GM18507 (cell line): Measurements from ENCODE around the gene DSCAM.

Experiments
- DNase-seq: peaks from one replicate; pipeline ENCODE4 v3.0.0; 2011; ENCODE audit warnings: low read depth; ENCODE audit not compliant: insufficient read length; ENCODE audit errors: extremely low spot score
- FAIRE-seq: peaks from 2 replicates; lab custom pipeline; 2011; peaks lifted over from hg19 to GRCh38; lab: Jason Lieb, UNC

The DSCAM gene

DNA sequence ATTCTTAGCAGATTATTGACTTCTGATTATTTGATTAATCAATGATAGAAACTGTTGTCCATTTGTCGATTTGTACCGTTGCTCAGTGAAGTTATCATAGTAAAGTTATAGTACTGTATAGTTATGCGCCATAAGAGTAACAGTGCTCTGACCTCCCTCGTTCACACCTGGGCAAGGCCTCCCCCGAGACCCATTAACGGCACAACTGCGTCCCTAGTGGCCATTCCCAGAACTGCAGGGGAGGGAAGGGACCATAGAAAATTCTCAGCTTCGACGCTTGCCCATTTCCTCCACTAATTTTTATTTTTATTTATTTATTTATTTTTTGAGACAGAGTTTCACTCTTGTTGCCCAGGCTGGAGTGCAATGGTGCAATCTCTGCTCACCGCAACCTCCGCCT is 334.4 kb downstream of the DSCAM start:
- FAIRE-seq (no peak), DNase-seq (no peak)

- FAIRE-seq (no peak), DNase-seq (no peak)
Observed at GRCh38 chr21:40507978-40508377, 339.0 kb downstream of the DSCAM start.

- no peak for DNase-seq
Observed at GRCh38 chr21:40505681-40506080, 341.3 kb downstream of the DSCAM start.

DNA sequence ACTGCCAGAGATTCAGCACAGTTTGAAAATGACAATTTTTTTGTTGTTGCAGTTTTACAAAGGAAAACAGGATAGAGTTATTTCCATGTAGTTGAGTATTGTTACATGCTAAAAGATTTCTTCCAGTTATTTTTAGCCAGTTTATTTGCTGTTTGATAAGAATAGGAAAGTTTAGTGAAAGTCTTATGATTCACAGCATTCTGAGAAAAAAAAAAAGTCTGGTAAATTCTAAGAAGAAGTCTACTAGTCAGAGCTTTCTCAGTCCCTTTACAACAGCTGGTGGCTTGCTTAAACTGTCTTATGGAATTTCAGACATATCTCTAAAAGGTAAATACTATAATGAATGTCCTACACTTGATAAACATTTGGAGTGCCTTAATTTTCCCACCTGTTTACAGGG is 341.7 kb downstream of the DSCAM start:
- no peak for FAIRE-seq

More at GRCh38 chr21:40505681-40506080, 341.3 kb downstream of the DSCAM start:
- FAIRE-seq, result no peak

DNA sequence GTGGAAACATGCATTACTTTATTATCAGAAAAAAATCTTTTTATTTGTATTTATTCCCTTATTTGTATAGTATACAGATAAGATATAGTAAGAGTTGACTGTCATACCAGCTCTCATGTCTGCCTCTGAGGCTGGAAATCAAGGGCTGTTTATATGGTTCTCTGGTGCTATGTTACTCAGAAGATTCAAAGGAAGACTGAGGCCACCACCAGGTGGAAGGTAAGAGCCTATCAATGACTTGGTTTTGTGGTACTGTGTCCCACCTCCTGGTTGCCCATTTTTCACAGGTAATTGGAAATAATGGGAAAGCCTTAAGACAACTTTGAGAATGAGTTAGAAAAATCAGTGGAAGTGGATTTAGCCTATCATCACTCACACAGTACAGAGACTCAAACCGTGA is 342.1 kb downstream of the DSCAM start:
- DNase-seq, result no peak
- no peak for FAIRE-seq

More for the DNA sequence above, 341.7 kb downstream of the DSCAM start:
- DNase-seq, result no peak

DNA sequence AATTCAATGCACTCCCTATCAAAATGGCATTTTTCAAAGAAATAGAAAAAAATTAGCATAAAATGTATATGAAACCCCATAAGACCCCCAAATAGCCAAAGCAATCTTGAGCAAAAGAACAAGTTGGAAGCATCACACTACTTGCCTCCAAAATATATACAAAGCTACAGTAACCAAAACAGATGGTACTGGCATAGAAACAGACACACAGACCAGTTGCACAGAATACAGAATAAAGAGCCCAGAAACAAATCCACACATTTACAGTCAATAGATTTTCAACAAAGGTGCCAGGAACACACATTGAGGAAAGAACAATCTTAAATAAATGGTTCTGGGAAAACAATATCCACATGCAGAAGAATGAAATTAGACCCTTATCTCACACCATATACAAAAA is 350.8 kb downstream of the DSCAM start:
- no peak for DNase-seq
- no peak for FAIRE-seq

DNA sequence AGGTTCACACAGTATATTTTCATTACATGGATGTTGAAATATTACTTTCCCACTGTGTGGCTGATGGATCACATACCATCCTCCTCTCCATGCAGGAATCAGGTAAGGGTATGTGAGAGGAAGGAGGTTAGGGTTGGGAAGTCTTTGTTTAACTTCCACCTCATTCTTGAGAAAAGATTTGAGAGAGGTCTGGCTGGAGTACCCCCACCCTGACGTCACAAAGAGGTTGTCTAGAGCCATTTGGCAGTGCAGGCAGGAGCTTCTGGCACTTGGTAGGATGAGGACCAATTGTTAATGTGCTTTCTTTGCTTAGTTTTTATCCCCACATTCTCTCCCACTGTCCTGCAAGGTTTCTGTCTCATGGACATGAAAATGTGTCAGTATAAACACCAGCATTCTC is 356.6 kb downstream of the DSCAM start:
- no peak for DNase-seq
- no peak for FAIRE-seq

DNA sequence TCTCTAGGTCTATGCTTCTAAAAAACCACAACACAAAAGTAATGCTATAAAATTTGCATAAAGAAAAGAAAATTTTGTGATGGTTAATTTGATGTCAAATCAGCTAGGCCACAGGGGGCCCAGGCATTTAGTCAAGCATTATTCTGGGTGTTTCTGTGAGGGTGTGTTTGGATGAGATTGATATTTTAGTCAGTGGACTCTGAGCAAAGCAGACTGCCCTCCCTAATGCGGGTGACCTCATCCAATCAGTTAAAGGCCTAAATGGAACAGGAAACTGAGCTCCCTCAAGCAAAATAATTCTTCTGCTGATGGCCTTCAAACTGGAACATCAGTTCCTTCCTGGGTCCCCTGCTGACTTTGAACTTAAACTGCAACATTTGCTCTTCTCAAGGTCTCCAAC is 358.0 kb downstream of the DSCAM start:
- DNase-seq, result no peak
- FAIRE-seq, result no peak

- FAIRE-seq (no peak), DNase-seq (no peak)
Observed at GRCh38 chr21:40481764-40482163, 365.2 kb downstream of the DSCAM start.

GRCh38 chr21:40474513-40474912 is 372.4 kb downstream of the DSCAM start:
- DNase-seq, result no peak
- FAIRE-seq, result no peak

GRCh38 chr21:40472013-40472412 is 374.9 kb downstream of the DSCAM start:
- FAIRE-seq (no peak), DNase-seq (no peak)

GRCh38 chr21:40471103-40471502 is 375.9 kb downstream of the DSCAM start:
- FAIRE-seq, result no peak

GRCh38 chr21:40466893-40467483 is 380.0 kb downstream of the DSCAM start:
- FAIRE-seq, result no peak
- DNase-seq, result no peak

More at GRCh38 chr21:40471103-40471502, 375.9 kb downstream of the DSCAM start:
- no peak for DNase-seq

- FAIRE-seq, result no peak
- no peak for DNase-seq
Observed at GRCh38 chr21:40465382-40465781, 381.6 kb downstream of the DSCAM start.

DNA sequence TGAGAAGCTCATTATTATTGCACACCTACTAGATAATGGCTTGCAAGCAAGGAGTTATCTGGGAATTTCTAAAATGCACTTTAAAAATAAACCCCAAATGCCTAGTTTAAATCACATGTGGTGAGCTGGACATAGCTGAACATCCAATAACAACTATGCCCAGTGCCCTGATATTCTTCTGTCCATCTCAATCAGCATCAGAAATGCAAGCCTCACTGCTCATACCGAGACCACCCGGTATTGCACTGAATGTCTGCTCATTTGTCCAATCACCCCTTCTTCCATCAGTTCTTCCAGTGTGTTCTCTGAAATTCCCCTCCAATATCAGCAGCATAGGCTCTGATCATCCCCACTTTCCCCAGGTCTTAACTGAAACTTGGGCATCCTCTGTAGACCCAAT is 383.8 kb downstream of the DSCAM start:
- FAIRE-seq, result no peak

GRCh38 chr21:40461008-40461407 is 385.9 kb downstream of the DSCAM start:
- FAIRE-seq (no peak), DNase-seq (no peak)

More for the DNA sequence above, 383.8 kb downstream of the DSCAM start:
- no peak for DNase-seq

DNA sequence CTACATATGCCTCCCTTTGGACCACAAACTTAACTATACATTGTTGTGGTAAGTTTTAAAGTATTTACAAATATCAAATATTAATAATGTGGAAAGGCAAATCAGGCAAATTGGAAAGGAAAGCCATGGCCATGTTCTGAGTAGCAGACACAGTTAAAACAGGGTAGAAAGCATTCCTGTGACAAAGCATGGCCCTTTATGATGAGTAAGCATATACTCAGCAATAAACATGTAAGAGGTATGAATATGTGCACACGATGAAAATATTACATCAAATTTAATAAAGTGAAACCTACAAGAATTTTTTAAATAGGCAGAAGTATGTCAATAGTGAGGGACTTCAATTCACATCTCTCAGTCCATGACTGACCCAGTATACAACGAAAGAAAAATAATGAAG is 389.2 kb downstream of the DSCAM start:
- DNase-seq, result no peak
- no peak for FAIRE-seq

DNA sequence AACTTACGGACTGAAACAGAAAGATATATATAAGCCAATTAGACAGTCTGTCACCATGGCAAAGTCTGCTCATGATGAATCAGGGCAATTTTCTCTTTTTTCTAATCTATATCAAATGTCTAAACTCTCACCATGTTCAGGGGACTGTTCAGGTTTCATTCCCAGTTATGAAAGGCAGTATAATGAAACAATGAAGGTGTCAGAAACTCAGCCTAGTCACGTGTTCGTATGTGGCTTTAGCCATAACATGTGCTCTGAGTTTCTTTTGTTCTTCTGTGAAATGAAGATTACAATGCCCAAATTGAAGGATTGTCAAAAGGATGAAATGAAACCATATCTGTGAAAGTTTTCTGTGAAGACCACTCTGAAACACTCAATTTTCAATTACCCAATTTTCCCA is 392.9 kb downstream of the DSCAM start:
- FAIRE-seq (no peak), DNase-seq (no peak)

GRCh38 chr21:40453183-40453582 is 393.8 kb downstream of the DSCAM start:
- FAIRE-seq (no peak), DNase-seq (no peak)

DNA sequence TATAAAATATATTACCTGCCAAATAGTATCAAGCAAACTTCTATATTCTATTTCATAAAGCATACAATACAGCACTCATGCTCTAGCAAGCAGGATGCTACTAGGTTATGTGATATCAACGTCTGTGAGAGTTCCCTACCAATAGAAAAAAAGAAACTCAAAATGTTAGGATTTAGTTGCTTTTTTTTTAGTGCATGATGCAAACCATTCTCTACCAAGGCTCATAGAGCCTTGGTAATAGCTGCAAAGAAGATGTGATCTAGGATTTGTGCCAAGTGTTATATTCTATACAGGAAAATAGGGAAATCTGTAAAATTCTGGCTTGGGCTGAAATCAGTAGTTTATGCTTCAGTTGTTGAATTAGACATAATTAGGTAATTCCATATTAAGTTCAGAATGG is 394.4 kb downstream of the DSCAM start:
- no peak for FAIRE-seq
- DNase-seq, result no peak

- FAIRE-seq (no peak), DNase-seq (no peak)
Observed at GRCh38 chr21:40447016-40447415, 399.9 kb downstream of the DSCAM start.

- DNase-seq, result no peak
- FAIRE-seq, result no peak
Observed at GRCh38 chr21:40445349-40445921, 401.5 kb downstream of the DSCAM start.
